Endometrial microvascular endothelial cells (primary cell): Measurements from ENCODE around the gene BDKRB2. TPM values are rescaled to one million over a fixed set of nuclear protein-coding genes. Genes with fewer than 3 reads are reported as not detected.

Source experiments
- in situ Hi-C: cut with HindIII; loops from 2 replicates; pipeline ENCODE4 v1.10.0; 2017; ENCODE audit warnings: low sequenced_read_pairs, low pct_unique_long_range_greater_than_20kb; ENCODE audit errors: inconsistent ontology term
- total RNA-seq: library from RNA; depleted of rRNA; stranded (reverse); fragments of >200 nt; gene quantifications from one replicate; pipeline ENCODE4 v1.2.3, GENCODE V29; 2015; ENCODE audit errors: inconsistent ontology term

The BDKRB2 gene
- total RNA-seq, result 0.56 TPM

DNA sequence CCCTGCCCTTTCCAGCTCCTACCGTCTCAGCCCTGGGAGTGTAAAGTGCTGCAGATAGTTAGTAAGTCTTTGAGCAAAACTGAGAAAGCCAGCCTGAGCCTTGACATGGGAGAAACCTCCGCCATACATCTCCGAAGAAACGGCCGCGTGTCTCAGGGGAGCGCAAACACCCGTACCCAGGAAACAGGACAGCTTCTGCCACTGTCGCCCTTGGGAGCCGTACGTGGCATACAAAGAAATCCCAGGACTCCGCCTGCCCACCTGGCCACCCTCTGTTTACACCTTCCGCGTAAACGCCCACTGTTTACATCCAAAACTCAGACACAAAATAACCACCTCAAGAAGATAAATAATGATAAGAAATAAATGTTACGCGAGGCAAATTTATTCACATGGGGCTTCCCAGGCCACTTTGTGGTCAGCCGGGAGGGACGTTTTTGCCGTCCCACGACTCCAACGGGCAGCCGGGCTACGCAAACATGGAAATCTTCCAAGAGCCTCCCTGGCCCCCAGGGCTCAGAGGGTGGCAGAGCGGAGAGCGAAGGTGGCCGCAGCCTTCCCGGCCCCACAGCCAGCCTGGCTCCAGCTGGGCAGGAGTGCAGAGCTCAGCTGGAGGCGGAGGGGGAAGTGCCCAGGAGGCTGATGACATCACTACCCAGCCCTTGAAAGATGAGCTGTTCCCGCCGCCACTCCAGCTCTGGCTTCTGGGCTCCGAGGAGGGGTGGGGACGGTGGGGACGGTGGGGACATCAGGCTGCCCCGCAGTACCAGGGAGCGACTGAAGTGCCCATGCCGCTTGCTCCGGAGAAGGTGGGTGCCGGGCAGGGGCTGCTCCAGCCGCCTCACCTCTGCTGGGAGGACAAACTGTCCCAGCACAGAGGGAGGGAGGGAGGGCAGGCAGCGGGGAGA, at the start of gene BDKRB2:
Gene BDKRB2, plus strand, starts transcription at position 689 of the 908 bp plus-strand sequence. CDS start 32,269 bp downstream, outside the sequence.
- in situ Hi-C loops, result no loop called here

DNA sequence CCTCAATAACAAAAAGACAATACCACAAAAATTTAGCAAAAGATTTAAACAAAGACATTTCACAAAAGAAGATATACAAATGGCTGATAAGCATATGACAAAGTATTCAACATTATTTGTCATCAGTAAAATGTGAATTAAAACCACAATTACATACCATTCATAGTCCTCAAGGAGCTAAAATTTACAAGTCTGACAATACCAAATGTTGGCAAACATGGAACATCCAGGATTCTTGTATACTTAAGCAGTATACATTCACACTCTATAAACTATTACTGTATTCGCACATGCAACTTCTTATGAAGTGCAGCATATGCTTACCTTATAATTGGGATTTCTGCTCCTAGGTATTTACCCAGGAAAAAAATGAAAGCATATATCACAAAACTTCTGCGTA, 49.7 kb upstream of the BDKRB2 start:
- in situ Hi-C loops, result no loop called here

DNA sequence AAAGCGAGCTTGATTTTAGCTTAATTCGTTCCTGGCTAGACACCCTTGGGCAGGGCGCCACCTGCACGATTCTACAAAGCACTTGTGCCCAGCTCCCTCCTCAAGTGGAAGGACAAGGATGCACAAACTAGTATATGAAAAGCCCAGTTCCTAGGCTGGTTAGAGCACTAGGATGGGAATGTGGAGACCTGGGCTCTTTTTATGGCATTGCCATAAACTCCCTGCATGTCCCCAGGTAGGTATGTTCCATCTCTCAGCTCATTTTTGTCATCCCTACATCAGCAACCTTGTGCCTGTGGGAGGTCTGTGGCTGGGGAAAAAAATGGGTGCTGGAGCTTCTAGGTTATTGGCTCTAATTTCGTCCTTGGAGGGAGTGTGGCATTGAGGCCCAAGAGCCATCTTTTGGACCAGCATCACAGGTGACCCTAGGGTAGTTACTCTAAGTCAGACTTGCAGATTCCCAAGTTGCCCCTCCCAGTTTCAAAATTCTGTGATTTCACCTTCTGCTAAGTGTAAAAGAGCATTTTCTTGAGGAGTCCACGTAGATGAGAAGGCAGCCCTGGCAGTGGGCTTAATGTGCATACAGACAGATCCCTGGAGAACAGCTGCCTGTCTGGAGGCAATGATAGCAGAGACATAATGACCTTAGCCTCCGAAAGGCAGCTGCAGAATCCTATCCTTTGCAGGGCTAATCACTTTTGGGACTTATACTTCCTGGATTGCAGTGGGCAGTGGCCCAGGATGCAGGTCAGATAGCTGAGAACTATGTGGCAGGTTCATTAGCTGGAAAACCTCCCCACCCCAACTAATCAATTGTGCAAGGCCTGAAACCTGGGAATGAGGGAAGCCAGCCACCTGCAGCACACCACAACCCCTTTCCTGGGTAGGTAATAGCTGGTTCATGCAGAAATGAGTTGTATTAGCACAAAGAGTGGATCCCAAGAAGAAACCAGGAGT, 47.6 kb upstream of the BDKRB2 start:
- in situ Hi-C loops, result no loop called here

DNA sequence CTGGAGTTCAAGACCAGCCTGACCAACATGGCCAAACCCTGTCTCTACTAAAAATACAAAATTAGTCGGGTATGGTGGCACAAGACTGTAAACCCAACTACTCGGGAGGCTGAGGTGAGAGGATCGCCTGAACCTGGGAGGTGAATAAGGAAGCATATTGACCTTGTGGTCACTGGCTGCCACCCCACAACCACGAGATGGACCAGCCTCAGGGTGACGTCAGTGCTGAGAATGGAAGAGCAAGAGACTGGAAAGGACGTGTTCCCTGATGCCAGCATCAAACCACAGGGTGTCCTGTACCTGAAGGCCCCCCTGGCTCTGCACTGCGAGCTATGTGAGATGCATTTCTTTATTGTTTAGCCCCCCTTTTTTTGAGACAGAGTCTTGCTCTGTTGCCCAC, 45.9 kb upstream of the BDKRB2 start:
- in situ Hi-C loops, result no loop called here

DNA sequence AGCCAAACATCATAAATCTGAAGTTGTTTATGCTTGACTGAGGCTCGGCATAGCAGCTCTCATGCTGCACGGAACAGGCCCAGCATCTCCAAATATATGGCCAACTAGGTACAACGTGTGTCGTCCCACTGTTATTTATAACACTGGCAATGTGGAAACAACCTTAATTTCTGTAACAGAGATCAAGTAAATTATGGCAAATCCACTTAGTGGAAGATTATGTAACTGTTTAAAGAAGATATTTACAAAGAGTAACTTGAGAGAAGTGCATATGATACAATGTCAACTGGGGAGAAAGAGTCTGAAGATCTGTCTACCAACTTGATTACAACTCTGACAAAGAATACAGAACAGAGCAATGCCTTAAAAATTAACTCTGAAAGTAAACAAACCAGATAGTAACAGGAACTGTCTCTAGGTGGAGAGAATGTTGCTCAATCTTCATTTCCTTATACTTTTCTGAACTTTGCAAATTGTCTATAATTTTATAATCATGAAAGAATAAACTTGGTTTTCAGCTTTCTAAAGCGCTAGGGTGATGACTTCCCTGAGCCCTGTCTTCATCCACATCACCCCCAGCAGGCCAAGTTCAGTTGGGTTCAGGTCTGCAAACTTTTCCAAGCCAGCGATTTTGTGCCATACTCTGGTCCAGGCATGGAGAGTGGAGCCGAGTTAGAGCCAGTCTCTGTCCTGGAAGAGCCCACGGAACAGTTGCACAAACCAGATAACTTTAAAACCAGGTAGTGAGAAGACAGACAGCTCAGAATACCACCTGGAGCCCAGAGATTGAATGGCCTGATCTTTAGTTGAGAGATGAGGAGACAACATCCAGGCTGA, 44.3 kb upstream of the BDKRB2 start:
- in situ Hi-C loops, result no loop called here

DNA sequence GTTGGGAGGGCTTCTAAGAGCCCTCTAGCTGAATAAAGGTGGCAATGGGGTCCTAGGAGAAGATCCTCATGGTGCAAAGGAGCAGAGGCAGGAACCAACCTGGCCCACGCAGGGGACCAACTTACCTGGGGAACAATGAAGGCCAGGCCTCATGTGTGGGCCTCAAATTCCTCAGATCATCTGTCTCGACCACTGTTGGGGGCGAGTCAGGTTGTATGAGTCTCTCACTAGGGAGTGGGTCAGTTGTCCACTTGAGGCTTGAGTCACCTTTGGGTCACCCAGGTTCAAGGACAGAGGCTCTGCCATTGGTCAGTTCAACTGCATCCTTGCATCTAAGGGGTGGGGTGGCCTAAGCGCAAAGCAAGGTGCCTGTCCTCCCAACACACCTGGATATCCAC, 43.7 kb upstream of the BDKRB2 start:
- in situ Hi-C loops, result no loop called here

DNA sequence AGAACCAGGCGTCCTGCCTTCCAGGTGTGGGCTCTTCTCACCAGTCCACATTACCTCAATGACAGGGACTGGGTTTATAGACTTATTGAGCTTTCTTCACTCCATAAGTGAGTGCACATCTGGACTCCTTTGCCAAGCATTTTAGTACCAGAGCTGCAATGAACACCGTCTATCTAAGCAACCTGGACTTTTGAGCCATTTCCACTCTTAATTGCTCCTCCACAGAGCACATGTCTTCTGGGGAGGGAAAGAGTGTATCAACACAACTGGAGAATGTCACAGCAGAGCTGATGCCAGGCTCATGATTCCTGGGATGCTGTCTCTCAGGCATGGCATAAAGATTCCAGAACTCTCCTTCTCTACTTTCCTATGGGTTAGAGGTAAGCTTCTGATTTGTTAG, 43.0 kb upstream of the BDKRB2 start:
- in situ Hi-C loops, result no loop called here

DNA sequence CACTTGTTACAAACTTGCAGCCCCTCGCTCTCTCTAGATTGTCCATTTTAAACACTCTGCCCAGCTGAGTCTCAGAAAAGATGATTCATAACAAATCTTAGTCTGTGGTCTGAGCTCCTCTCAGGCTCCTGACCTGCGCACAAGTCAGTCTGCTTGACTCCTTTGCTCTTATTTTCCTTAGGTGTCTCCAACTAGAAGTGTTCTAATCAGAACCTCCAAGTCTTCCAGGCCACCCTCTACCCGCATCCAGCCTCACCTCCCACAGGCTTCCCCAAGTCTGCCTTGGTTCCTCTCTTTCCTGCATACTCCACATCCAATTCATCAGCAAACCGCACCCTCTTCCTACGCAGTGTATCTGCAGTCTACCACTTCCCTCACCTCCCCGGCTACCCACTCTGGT, 42.4 kb upstream of the BDKRB2 start:
- in situ Hi-C loops, result no loop called here

DNA sequence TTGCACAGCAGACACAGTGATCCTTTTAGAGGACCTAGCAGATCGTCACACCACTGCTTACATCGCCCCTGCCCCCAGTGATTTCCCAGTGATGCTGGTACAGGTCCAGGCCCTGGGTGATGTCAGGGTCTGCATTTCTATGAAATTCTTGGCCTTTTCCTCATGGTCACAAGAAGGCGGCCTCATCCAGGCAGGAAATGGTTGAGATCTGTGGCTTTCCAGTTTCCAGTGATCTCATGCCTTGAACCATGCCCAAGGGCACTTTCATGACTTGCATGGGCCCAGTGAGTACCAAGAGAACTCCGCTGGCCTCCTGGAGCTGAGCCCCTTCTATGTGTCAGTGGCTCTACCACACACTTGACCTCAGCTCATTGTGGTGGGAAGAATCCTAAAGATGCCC, 41.9 kb upstream of the BDKRB2 start:
- in situ Hi-C loops, result no loop called here

DNA sequence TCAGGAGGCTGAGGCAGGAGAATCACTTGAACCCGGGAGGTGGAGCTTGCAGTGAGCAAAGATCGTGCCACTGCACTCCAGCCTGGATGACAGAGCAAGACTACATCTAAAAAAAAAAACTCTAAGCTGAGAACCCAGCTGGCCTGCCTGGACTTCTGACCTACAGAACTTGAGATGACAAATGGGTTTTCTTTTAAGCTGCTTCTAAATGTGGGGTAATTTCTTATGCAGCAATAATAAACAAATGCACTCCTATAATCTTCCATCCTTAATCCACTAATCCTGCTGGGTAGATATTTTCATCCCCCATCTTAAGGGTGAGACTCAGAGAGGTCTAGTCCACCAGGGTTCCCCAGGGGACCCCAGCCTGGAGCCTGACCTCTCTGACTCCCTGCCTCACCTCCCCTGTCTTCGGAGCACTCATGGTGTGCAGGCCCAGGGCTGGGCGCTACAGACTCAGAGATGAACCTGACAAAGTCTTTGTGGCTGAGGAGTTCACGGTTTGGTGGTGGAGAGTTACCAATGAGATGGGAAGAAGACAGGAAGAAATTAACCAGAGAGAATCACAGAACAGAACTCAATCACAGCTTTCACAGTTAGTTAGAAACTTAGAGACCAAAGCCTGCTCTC, 39.7 kb upstream of the BDKRB2 start:
- in situ Hi-C loops, result no loop called here

DNA sequence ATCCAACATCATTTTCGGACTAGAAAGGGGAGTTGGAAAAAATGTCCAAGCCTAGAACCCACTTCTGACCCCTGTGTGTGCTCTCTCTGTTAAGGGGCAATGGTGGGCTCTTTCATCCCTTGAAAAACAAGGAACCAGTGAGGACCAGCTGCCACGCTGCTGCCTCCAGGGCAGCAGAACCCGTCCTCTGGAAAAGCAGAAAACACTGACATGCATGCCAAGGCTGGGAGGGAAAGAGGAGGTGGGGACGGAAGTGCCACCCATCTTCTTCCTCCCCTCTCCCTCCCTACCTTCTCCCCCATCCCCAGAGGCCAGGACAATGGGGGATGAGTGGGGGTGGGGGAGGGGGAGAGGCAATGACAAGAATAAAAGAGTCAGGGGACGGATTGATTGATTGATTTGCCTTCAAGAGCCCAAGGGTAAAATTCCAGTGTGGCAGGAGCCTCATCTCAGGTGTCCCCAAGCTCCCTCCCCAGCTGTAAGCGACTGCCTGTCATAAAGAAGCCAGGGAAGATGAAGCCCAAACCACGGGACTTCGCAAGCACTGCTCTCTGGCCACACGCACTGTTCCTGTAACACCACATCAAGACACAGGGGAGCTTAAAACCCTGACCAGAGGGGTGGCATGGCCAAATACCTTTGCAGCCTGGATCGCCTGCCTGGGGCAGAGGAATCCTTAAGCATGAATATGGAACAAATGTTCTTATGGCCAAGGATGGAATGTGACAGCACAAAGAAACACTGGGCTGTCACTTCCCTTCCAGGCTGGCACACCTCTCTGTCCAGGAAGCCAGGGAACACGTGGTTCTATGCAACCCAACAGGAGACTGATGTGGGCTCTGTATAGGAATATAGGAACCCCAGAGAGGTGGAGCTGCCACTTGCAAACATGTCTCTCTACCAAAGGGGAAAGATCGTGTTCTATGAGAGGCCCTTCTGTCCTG, 38.9 kb upstream of the BDKRB2 start:
- in situ Hi-C loops, result no loop called here

DNA sequence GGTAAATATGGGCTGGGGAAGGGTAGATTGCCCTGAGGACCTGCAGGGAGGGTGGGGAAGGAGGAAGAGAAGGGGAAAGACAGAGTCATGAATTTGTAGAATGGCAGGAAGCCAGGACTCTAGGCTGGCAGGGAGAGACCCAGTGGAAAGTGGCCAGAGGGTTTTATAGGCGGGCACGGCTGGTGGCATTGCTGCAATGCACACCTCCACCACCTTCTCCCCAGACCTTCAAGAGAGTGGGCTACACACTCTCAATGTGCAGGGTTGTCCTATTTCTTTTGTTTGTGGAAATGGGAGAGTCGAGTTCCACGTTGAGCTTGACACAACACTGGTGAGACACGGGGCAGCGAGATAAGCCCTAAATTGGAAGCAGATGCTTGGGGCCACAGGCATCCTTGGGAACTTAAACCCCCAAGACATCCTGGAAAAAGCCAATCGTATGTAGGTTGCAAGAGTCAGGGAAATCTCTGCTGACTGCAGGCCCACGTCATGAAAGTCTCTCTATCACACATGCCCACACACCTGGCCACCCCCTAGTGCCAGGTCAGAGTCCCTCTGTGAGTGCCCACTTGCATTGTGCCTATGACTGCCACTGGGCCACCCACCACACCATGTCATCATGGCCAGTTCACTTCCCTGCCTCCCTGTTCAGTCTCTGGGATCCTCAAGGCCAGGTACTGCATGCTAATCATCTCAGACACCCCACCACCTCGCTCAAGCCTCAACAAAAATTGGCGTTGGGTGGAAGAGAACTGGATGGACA, 38.0 kb upstream of the BDKRB2 start:
- in situ Hi-C loops, result no loop called here

DNA sequence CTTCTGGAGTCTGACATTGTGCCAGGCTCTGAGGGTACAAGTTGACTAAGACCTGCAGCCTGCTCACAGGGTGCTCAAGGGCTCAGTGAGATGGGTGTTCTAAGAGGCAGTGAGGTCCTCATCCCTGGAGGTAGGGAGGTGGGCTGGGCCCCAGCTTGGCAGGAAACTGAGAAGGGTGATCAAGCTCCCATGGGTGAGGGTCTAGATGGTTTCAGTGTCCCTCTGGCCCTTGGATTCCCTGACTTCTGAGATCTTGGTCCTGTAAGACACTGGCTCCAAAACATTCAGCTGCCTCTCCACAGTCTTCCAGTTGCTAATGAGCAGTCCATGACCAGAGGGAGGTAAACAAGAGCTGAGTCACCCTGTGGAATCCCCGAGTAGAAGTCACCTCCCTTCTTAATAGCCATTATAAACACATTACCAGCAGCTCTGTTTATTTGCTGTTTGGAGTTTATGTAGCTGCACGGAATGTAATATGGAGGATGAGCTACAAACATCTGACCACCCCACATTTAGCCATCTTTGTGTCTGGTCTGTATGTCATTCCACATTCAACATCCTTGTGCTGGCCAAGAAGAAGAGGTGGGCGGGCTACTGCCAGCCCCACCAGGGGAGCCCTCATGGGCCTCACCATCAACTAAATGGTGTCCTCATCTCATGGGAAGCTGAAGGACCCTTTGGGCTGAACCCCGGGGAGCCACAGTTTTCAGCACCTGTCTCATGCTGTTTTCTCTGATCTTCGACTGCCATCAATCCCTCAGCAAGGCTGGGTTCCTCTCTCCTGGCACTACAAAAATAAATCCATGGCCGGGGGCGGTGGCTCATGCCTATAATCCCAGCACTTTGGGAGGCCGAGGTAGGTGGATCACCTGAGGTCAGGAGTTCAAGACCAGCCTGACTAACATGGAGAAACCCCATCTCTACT, 37.2 kb upstream of the BDKRB2 start:
- in situ Hi-C loops, result no loop called here

DNA sequence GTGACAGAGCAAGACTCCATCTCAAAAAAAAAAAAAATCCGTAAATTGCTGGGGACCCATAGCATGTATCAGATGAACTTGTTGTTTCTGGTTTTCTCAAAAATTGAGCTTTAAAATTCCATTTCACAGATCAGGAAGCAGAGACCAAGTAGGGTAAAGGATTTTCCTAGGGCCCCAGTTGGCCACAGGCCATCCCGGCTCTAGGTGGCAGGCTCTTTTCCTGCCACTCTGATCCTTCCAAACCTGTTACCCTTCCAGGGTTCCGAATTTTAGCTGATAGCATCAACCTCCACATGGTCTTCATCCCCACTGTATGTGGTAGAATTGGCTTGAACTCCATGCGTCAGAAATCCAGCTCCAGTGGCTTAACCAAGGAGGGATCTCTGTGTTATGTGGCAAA, 36.1 kb upstream of the BDKRB2 start:
- in situ Hi-C loops, result no loop called here

DNA sequence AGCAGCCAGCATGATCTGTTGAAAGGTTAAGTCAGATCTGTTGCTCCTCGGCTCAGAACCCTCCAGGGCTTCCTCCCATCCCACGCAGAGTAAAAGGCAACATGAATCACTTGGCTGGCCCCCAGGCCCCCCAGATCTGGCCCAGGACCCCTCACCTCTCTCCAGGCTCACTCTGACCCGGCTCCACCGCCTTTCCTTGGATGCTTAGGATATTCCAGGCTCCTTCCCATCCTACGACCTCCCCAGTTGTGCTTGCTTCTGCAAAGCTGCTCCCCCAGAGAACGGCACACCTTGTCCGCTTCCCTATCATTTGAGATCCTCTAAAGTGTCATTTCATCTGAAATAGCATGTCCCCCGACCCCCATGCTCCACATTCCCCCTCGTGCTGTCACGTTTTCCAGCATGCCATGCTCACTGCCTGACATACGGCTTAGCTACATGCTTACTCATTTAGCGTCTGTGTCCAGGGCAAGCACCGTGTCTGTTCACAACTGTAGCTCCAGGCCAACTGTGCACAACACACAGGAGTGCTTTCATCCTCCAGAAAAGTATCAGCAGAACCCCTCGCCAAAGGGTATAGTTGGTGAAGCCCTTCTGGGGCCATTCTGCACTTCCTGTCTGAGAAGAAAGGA, 33.6 kb upstream of the BDKRB2 start:
- in situ Hi-C loops, result no loop called here
